A549 treated with RU486 at 1 μM for 4 hours (cell line): ENCODE measurements around the gene CREM. TPM values are rescaled to one million over a fixed set of nuclear protein-coding genes. Genes with fewer than 3 reads are reported as not detected.

Experiments used
- total RNA-seq: library from RNA; stranded (reverse); fragments of 200-300 nt; extraction: Qiagen RNA extraction; gene quantifications from 5 replicates; pipeline ENCODE4 v1.2.3, GENCODE V29; 2022; ENCODE audit warnings: low read depth

CREM gene
- 35.8 to 45.0 TPM (median 37.8 TPM) in 5 replicates for total RNA-seq

GRCh38 chr10:35126530-35127288, at the start of gene CREM:
Gene CREM, plus strand, starts transcription at chr10:35126846. Its CDS starts 10,990 bp downstream, at chr10:35137836.

GRCh38 chr10:35090162-35090954, 36.3 kb upstream of the CREM start, which contains the start of gene CUL2:
Gene CUL2, minus strand, starts transcription at chr10:35090341. Its CDS starts 19,024 bp downstream, at chr10:35071317.

Other genes with a start within 250 kb of the CREM start
- gene CUL2, start 36.5 kb upstream of the CREM start, total RNA-seq, result 15.0 to 27.2 TPM (median 24.5 TPM) in 5 replicates
- 40.1 to 54.3 TPM (median 45.3 TPM) in 5 replicates for gene CCNY, start 209.7 kb downstream of the CREM start, total RNA-seq